DND-41 (cell line): ENCODE results near the gene SH2D1B.

Experiments used
- ATAC-seq: fragments of 200-7000 bp; cut with Tn5 transposase; 3 replicates; pipeline ENCODE4 v1.9.1; 2021; ENCODE audit warnings: low read depth; ENCODE audit not compliant: insufficient read depth
- DNase-seq: peaks from one replicate; pipeline ENCODE4 v3.0.0-alpha.2; 2020
- H2AFZ ChIP-seq: 2 replicates; pipeline ENCODE4 v1.6.0; 2012; ENCODE audit warnings: low read depth, low read length
- H3K27ac ChIP-seq: 2 replicates; pipeline ENCODE4 v1.5.1; 2012; ENCODE audit warnings: low read length, inconsistent platforms
- H3K27me3 ChIP-seq: fragments of 200-600 bp; sonication (generic); 2 replicates; pipeline ENCODE4 v1.6.0; 2012; ENCODE audit warnings: low read length, mild to moderate bottlenecking, inconsistent platforms; ENCODE audit not compliant: insufficient read depth, poor library complexity
- H3K36me3 ChIP-seq: 2 replicates; pipeline ENCODE4 v1.5.1; 2012; ENCODE audit warnings: low read length, inconsistent platforms; ENCODE audit not compliant: insufficient read depth
- H3K4me1 ChIP-seq: 2 replicates; pipeline ENCODE4 v1.5.1; 2012; ENCODE audit warnings: mild to moderate bottlenecking, low read length; ENCODE audit not compliant: insufficient read depth
- H3K4me2 ChIP-seq: 2 replicates; pipeline ENCODE4 v1.6.0; 2012; ENCODE audit warnings: mild to moderate bottlenecking, moderate library complexity, low read length, inconsistent platforms; ENCODE audit not compliant: insufficient read depth
- H3K4me3 ChIP-seq, 2 experiments: fragments of 200-600 bp in 1 of 2; shearing (Covaris generic) in 1 of 2; 2 replicates each; pipeline ENCODE4 v1.5.1; 2012 to 2016; ENCODE audit warnings: inconsistent platforms in 2 of 2, low read length in 2 of 2, mild to moderate bottlenecking in 2 of 2, low read depth in 1 of 2, moderate library complexity in 1 of 2
- H3K79me2 ChIP-seq: 2 replicates; pipeline ENCODE4 v1.6.0; 2012; ENCODE audit warnings: low read length, inconsistent platforms; ENCODE audit not compliant: insufficient read depth
- H3K9ac ChIP-seq: 2 replicates; pipeline ENCODE4 v1.6.0; 2012; ENCODE audit warnings: low read depth, mild to moderate bottlenecking, inconsistent platforms, low read length, moderate library complexity
- H3K9me3 ChIP-seq: 2 replicates; pipeline ENCODE4 v1.5.1; 2012; ENCODE audit warnings: low read length, moderate library complexity, mild to moderate bottlenecking, inconsistent platforms; ENCODE audit not compliant: insufficient read depth, severe bottlenecking
- H4K20me1 ChIP-seq: 2 replicates; pipeline ENCODE4 v1.6.0; 2012; ENCODE audit warnings: low read length; ENCODE audit not compliant: insufficient read depth
- CTCF ChIP-seq: IDR thresholded peaks from 2 replicates; pipeline ENCODE4 v1.5.1; 2012; ENCODE audit warnings: borderline replicate concordance, low read length, moderate library complexity, mild to moderate bottlenecking; ENCODE audit not compliant: poor library complexity, severe bottlenecking; ENCODE audit errors: extremely low read depth
- EZH2 ChIP-seq: IDR thresholded peaks from 3 replicates; pipeline ENCODE4 v1.6.1; 2012; ENCODE audit warnings: borderline replicate concordance, low read depth, mild to moderate bottlenecking, moderate library complexity, low read length, inconsistent platforms; ENCODE audit not compliant: severe bottlenecking

The SH2D1B gene

GRCh38 chr1:162351246-162351842 lies 60.6 kb downstream of the SH2D1B start:
- H3K79me2 ChIP-seq, result no peaks in the 10 kb centered on the region
- no peak overlapping the region for H3K27ac ChIP-seq
- no peaks in the 10 kb centered on the region for H3K4me1 ChIP-seq
- no peak overlapping the region for H2AFZ ChIP-seq
- no peak for ATAC-seq
- DNase-seq, result no peak
- no peak overlapping the region for H3K4me2 ChIP-seq
- H3K36me3 ChIP-seq, result no peaks in the 10 kb centered on the region
- no peak overlapping the region for H3K4me3 ChIP-seq
- no peak overlapping the region for H3K9ac ChIP-seq
- H3K9me3 ChIP-seq, result no peaks in the 10 kb centered on the region
- H4K20me1 ChIP-seq, result no peaks in the 10 kb centered on the region
- TF ChIP-seq EZH2, result no peak
- no peak for TF ChIP-seq CTCF
- H3K27me3 ChIP-seq, result no peaks in the 10 kb centered on the region

GRCh38 chr1:162349635-162350330 lies 62.2 kb downstream of the SH2D1B start:
- H4K20me1 ChIP-seq, result no peaks in the 10 kb centered on the region
- ATAC-seq (no peak), DNase-seq (no peak)
- H3K27ac ChIP-seq, result no peak overlapping the region
- H3K9ac ChIP-seq, result no peak overlapping the region
- H3K4me1 ChIP-seq, result no peaks in the 10 kb centered on the region
- H3K9me3 ChIP-seq, result no peaks in the 10 kb centered on the region
- H3K27me3 ChIP-seq, result no peaks in the 10 kb centered on the region
- TF ChIP-seq EZH2 (no peak), CTCF (no peak)
- no peak overlapping the region for H2AFZ ChIP-seq
- H3K36me3 ChIP-seq, result no peaks in the 10 kb centered on the region
- H3K79me2 ChIP-seq, result no peaks in the 10 kb centered on the region
- no peak overlapping the region for H3K4me2 ChIP-seq
- no peak overlapping the region for H3K4me3 ChIP-seq

- Histone ChIP-seq H4K20me1 (no peaks in the 10 kb centered on the region), H3K4me1 (no peaks in the 10 kb centered on the region), H3K4me3 (no peak overlapping the region), H3K79me2 (no peaks in the 10 kb centered on the region), H3K9ac (no peak overlapping the region), H2AFZ (no peak overlapping the region), H3K36me3 (no peaks in the 10 kb centered on the region), H3K27ac (no peak overlapping the region), H3K9me3 (no peaks in the 10 kb centered on the region), H3K4me2 (no peak overlapping the region), H3K27me3 (no peaks in the 10 kb centered on the region)
- TF ChIP-seq EZH2 (no peak), CTCF (no peak)
- DNase-seq (no peak), ATAC-seq (no peak)
Observed at GRCh38 chr1:162347281-162347680, 64.7 kb downstream of the SH2D1B start.
